Activated CD4-positive, alpha-beta T cell treated with anti-CD3 and anti-CD28 coated beads, Interleukin-2, Interleukin-4, amounts not matched to agents 100 ng/mL and 50 ng/mL, durations not matched to agents 16 hours and 8 hours (primary cell): ENCODE results near the gene SP100.
A peak's percentile ranks its signal among the peaks of the same experiment; 100 is the strongest.
"Not testable (repeated sequence)": the region's sequence is repeated elsewhere in the genome, so short reads cannot be mapped to it uniquely, and the experiment has no call there.

Source experiments
- DNase-seq: peaks from one replicate; pipeline ENCODE4 v3.0.0-alpha.2; 2020; ENCODE audit warnings: low spot score

Gene SP100

DNA sequence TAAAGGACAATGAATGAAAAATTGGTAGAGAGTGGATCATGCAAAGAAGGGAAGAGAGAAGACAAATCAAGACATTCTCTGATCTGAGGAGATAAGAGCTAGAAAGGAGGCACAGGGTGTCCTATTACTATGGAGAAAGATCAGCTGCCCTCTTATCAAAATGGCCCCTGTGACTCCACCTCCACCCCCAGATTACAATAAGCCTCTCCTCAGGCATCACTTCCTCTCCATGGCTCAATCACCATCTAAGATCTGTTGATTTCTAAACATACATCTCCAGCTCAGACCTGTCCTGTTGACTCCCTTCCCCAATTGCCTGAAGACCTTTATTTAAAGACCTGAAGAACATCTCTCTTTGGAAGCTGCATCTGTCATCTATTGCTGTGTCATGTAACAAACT lies 43.2 kb downstream of the SP100 start:
- no peak for DNase-seq

DNA sequence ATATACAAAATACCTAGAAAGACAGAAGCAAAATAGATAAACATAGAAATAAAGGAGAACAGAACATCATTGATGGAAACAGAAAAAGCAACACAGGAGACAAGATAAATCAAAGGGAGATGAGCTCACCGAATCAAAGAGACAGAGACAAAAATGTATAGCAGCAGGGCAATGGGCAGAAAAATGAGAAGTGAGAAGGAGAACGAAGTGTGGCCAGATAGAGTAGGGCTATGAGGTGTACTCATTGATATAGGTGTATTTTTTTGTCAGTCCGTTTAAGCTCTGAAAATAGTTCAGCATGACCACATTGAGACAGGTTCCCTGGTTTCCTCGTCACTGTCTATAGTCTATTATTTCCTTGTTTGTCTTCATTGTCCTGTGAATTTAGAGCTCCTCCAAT lies 55.1 kb downstream of the SP100 start:
- DNase-seq: no peak

DNA sequence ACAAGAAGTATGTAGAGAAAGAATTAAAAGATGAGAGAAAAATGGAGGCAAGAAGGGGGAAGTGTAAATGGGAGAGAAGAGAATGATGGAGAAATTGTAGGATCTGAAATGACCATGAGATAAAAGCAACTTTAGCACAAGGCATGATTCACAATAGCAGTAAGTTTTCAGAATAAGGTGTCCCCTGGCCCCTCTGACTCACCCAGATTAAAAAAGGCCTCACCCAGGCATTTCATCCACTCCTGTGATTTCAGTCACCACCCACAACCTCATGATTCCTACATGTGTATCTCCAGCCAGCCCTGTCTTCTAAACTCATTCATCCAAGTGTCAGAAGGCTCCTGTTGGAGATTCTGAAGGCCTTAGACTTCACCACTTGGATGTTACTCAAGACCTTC lies 56.6 kb downstream of the SP100 start:
- peak; percentile 55 for DNase-seq

DNA sequence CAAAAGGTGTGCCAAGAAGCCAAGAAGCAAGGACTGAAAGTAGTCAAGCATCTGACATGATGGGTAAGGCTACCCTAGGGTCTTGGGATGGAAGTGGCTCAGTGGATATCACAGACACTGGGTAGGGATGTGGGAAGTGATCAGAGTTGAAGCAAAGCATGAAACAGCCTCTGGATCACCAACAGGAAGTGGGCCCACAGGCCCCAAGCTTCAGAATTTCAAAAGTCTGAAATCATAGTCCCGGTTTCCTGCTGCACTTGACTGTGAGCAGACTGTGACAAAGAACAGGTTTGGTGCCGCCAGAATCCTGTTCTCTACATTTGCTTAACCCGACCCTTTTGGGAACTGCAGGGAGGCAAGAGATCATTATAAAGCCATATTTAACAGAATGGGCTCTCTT lies 57.4 kb downstream of the SP100 start:
- peak; percentile 39 for DNase-seq

DNA sequence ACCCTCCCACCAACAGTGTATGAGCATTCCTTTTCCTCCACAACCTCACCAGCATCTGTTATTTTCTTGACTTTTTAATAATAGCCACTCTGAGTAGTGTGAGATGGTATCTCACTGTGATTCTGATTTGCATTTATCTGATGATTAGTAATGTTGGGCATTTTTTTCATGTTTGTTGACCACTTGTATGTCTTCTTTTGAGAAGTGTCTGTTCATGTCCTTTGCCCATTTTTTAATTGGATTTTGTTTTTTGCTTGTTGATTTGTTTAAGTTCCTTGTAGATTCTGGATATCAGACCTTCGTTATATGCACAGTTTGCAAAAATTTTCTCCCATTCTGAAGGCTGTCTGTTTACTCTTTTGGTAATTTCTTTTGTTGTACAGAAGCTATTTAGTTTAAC lies 59.1 kb downstream of the SP100 start:
- DNase-seq: no peak

DNA sequence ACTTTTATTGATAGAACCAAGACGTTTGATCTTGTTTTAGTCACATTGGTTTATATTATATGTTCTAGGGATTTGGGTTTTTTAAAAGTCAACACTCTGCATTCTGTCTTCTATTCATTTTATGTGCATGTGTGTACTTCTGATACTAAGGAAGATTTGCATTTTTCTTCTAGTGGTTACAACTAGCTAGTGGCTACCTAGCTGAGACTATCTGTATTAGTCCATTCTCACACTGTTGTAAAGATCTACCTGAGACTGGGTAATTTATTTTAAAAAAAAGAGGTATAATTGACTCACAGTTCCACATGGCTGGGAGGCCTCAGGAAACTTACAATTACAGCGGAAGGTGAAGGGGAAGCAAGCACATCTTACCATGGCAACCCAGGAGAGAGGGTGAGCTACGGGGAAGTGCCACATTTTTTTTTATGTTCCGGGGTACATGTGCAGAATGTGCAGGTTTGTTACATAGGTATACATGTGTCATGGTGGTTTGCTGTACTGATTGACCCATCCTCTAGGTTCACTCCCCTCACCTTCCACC lies 69.9 kb downstream of the SP100 start:
- DNase-seq: no peak

DNA sequence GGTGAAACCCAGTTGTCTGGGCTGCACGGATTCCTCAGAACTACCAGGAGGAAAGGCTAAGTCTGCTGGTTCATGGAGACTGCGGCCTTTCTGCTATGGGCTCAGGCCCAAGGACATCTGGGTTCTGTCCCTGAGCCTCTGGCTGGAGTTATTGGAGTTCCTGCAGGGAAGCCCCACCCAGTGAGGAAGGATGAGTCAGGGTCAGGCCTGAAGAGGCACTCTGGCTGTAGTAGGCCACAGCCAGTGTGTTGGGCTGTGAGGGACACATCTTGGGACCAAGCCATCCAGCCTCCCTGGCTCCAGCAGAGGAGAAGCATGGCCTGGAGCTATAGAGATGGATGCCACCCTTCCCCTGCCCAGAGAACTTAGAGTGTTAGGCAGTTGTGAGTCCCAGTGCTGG lies 75.2 kb downstream of the SP100 start:
- DNase-seq: not testable (repeated sequence)

DNA sequence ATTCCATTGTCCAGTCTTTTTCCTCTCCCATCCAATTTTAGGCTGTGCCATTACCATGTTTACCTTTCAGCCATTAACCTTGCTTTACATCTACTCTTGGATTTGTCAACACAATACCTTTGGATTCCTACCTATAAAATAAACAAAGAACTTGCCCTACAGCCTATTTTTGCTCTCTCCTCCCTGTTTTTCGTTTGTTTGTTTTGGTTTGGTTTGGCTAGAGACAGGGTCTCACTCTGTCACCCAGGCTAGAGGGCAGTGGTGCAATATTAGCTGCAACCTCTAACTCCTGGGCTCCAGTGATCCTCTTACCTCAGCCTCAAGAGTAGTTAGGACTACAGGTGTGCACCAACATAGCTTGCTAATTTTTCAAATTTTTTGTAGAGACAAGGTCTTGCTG lies 76.1 kb downstream of the SP100 start:
- no peak for DNase-seq

DNA sequence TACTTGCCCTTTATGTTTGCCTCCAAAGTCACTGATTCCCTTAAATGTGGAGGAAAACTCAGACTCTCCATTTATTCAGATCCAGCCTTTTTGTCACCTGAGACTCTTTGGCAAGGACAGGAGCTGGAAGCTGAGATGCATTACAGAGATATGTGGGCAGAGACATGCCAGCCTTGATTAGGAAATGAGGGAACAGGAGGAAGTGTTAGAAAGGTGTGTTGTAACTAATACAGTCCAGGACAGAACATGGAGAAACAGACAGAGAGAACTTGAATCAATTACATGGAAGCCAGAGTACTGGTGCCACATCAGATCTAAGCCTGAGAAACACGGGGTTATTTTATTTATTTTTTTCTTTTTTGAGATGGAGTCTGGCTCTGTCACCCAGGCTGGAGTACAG lies 79.0 kb downstream of the SP100 start:
- DNase-seq: no peak

DNA sequence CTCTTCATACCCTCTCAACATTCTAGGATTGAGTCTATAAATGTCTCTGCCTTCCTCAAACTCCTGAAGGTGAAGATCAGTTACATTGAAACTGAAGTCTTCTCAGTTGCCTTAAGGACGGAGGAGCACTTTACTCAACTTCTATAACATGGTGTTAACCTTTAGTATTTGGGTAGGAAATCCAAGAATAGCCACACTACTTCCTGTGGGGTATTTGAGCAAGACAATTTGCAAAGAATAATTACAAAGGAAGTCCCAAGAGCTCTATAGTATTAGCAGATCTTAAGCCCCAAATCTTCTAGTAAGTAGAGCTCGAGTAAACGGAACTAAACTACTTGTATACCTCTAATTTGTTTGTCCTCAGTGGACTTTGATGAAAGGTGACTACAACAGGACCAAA lies 80.9 kb downstream of the SP100 start:
- no peak for DNase-seq

DNA sequence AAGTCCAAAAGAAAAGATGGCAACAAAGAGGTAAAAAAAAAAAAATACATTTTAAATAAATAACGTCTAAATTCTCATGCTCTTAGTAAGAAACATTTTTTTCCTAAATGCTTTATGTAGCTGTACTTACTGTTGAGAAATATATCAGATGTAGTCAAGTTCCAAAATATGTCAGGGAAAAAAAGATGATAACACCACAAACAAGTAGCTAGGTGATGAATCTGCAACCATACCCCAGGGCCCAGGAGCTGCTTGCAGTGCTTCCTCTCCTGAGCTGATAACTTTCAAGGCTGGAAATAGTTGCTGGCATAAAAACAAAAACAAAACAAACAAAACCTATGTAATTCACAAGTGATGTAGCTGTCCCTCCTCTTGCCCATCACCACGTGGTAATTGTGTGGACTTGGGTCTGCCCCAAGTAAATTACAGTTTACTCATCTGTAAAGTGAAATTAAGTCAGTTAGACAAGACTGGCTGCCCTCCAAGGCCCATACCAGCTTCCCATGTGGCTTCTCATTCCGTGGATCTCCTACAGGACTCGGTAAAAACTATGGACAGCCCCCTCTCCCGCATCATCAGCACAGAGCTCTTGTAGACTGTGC lies 82.6 kb downstream of the SP100 start:
- no peak for DNase-seq

DNA sequence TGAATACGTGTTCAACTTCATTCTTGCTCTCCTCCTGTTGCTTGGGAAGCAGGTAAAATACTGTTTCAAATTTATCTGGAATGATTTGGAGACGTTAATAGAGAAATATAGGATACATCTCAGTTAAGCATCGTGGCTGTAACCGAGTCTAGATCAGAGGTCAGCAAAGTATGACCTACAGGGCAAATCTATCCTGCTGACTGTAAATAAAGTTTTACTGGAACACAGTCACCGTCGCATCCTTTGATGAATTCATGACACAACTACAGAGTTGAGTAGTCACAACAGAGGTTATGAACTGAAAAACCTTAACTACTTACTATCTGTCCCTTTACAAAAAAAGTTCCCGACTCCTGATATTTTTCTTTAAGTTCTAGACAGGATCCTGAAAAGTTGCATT lies 86.6 kb downstream of the SP100 start:
- DNase-seq: no peak

DNA sequence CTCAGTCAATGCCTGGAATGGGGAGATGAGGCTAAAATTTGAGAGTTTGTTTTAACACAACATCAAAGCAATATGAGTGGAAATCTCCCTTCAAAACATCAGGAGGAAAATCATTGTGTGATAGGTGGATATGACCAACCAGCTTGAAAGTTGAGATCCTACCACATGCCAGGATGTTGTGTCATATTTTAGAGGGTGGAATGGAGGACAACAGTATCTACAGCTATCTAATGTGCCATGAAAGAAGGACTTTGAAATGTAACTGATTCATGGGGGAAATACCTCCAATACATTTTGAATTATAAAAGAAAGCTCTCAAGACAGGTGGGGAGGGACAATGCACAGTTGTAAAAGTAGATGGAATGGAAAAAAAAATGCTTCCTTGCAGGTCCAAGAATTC lies 87.8 kb downstream of the SP100 start:
- DNase-seq: no peak

DNA sequence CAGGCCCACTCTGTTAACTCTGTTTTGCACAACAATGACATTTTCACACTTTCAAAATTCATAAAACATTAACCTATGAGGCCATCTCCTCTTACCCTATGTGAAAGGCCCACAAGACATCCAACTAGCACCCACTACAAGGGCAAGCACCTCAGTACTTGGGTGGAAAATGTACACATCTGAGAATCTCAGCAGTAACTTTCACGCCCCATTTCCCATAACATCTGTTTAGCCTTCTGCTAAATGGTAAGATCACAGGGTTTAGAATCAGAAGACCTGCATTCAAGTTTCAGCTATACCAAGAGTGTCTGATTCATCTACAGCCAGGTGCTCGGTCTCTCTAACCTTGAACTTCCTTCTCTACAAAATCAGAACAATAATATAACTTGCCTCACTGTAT lies 89.2 kb downstream of the SP100 start:
- DNase-seq: no peak

DNA sequence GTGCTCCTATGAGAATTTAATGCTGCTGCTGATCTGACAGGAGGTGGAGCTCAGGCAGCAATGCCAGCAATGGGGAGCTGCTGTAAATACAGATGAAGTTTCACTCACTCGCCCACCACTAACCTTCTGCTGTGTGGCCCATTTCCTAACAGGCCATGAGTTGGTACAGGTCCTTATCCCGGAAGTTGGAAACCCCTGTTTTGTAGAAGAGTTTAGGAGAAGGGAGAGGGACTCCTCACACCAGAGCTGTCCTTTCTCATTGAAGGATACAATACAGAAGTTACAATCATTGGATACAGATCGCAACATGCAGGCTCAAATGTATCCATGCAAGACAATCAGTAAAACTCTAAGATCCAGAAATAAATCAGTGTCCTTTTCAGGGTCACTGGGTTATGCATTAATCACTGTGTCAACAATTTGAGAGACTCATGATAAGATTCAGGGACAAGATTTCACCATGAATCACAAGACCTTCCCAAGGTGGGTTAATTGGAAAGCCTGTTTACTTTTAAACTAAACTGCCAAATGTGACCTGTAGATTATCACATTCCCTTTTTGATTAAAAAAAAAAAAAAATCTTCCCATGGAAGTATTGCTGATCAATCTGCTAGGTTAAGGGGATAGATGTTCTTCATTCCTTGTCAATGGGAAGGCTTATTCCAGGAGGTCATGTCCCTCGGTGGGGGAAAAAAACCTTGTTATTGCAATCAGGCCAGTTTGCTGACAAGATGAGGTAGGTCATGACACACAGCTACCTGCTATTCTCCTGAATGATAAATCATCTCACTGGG lies 97.2 kb downstream of the SP100 start:
- no peak for DNase-seq

DNA sequence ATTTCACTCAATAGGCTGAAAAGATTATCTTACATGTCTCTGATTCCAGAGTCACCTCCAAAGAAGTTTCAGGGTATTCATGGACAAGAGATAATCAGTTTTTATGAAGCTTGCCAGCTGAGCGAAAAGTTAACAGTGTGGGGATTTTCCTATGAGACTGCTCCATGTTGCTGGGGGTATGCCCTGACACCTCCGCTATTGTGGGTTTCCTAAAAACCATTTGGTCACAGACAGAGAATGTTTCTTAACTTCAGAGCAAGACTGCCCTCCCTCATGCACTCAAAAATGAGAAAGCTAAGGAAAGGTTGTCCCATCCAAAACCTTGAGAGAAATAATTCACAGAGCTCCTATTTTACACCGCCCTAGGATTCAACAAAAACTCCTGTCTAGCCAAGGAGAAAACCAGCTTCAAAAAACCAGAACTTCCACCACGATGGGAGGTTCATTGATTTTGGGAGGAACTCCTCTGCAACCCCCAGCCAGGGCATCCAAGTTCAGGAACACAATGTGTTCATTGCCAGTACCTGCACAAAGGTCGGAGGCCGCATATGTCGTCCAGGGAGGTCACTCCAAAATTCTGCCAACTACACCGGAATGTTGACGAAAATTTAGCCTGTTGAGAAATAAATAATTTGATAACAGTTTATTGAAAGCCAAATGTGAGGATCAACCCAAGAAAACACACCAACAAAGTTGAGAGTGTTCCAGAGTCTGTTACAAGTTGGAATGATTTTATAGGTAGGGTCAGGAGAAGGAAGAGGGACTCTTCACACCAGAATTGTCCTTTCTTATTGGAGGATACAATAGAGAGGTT lies 104.3 kb downstream of the SP100 start:
- DNase-seq: no peak

DNA sequence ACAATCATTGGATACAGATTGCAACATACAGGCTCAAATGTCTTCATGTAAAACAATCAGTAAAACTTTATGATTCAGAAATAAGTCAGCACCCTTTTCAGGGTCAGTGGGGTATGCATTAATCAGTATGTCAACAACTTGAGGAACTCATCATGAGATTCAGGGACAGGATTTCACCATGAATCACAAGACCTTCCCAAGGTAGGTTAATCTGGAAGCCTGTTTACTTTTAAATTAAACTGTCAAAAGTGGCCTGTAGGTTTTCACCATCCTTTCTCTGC lies 104.8 kb downstream of the SP100 start:
- DNase-seq: no peak

DNA sequence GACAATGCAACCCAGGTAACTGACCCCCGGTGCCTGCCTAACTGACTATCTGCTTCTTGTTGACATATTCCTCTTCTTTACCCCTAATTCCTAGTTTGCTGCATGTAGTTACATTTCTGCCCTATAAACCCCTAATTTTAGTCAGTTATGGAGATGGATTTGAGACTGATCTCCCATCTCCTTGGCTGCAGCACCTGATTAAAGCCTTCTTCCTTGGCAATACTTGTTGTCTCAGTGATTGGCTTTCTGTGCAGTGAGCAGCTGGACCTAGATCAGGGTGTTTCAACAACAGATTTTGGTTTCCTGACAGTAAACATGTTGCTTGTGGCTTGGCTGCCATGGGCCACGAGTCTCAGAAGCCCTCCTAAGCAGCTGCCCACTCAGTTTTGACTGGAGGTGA lies 105.4 kb downstream of the SP100 start:
- DNase-seq: no peak

DNA sequence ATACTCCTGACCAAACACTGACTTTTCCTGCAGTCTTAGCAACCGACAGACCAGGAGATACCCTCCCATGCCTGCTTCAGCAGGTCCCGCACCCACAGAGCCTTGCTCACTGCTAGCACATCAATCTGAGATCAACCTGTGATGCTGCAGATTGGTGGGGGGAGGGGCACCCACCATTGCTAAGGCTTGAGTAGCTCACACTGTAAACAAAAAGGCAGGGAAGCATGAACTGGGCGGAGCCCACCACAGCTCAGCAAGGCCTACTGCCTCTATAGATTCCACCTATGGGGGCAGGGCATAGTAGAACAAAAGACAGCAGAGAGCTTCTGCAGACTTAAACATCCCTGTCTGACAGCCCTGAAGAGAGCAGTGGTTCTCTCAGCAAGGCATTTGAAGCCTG lies 109.7 kb downstream of the SP100 start:
- DNase-seq: no peak

DNA sequence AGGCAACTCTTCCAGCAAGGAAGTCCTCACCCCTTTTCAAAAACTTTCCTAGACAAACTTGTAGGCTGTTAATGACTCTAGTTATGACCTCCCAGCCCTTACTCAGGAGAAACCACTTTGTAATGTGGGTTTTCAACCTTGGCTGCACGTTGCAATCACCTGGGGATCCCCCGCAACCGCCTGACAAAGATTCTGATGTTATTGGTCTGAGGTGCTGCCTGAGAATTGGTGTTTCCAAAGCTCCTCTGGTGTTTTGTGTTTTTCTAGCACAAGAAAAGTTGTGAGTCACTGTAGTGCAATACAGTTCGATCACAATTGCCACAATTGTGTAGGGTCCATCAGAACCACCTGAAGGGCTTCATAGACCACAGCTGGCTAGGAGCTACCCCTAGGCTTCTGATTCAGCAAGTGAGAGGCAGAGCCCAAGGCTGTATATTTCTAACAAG lies 121.6 kb downstream of the SP100 start:
- DNase-seq: peak; percentile 10

DNA sequence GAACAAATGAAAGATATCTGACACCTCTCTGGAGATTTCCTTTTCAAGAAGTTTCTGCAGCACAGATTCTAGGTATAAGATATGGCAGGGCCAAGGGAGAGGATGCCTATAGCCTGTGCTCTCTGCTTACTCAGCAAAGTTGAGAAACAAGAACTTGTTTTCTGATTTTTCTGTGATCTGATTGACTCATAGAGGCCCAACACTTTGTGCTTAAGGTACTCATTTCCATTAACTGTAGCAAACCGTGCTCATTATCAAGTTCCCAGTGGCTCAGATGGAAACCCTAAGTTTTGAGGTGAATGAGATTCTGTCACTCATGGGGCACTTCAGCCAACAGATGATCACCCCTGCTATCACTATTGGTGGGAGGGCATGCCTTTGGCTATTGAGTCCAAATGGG lies 124.3 kb downstream of the SP100 start:
- DNase-seq: no peak

DNA sequence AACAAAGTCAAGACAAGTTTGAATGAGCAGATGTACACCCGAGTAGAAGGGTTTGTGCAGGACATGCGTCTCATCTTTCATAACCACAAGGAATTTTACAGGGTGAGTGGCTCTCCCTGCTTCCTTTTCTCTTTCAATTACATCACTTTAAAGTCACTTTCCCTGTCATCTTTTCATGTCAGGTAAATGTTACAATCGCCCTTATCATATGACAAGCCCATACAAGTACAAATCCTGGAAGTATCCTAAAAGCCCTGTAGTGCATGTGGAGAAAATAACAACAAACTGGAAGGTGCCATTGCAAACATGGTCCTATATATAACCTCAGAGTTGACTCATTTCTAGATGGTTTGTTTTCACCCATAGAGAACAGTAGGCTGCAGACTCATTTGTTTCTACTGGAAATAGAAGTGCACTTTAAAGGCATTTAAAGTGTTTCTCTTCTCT lies 126.0 kb downstream of the SP100 start:
- peak; percentile 40 for DNase-seq

DNA sequence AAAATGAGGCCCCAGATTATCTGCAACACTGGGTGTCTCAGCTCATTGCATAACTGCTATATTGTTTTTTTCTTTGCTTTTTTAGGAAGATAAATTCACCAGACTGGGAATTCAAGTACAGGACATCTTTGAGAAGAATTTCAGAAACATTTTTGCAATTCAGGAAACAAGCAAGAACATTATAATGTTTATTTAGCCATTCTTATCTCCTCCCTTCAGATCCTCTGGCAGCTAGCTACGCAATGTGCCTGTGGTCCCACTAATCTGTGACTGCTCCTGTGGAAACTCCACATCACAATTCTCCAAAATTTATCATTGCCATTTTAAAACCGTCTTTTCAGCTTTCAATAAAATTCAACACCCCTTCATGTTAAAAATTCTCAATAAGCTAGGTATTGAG lies 126.8 kb downstream of the SP100 start:
- DNase-seq: no peak
